A673 (cell line): ENCODE measurements around the gene CEACAM3.

Source experiments
- CTCF ChIP-seq: fragments of 300-800, 200-600 bp; sonication (generic); conservative IDR thresholded peaks from 2 replicates; pipeline ENCODE4 v1.5.1; 2017; ENCODE audit warnings: low read depth, mild to moderate bottlenecking, antibody characterized with exemption, low read length, moderate library complexity, mixed read lengths
- EZH2 ChIP-seq: fragments of 200-600 bp; sonication (generic); IDR thresholded peaks from 2 replicates; pipeline ENCODE4 v1.6.1; 2017; ENCODE audit warnings: borderline replicate concordance, low read depth, mild to moderate bottlenecking, mixed read lengths, antibody characterized with exemption, low read length; ENCODE audit not compliant: poor library complexity, severe bottlenecking

- TF ChIP-seq CTCF = no peak
- no peak for TF ChIP-seq EZH2
Observed at GRCh38 chr19:41813911-41814310, 17.5 kb downstream of the CEACAM3 start.
